NCI-H748 treated with DMSO at 0.1 percent for 48 hours (cell line): Measurements from ENCODE around the gene FRMD7.
"Not testable (repeated sequence)": the region's sequence is repeated elsewhere in the genome, so short reads cannot be mapped to it uniquely, and the experiment has no call there.

Source experiments
- DNase-seq: peaks from one replicate; lab custom pipeline; 2025; lab: John Stamatoyannopoulos, UW

The FRMD7 gene

GRCh38 chrX:132127743-132128142 is at the start of gene FRMD7:
Gene FRMD7, minus strand, starts transcription at chrX:132128020. Its CDS starts 176 bp downstream, at chrX:132127844.
- no peak for DNase-seq

GRCh38 chrX:132173647-132174046 is 45.8 kb upstream of the FRMD7 start:
- no peak for DNase-seq

- DNase-seq = no peak
Measured at GRCh38 chrX:132171881-132172280, 44.1 kb upstream of the FRMD7 start.

GRCh38 chrX:132171478-132171877 is 43.7 kb upstream of the FRMD7 start:
- no peak for DNase-seq

- DNase-seq = peak; percentile 68
Measured at GRCh38 chrX:132169554-132169953, 41.7 kb upstream of the FRMD7 start.

GRCh38 chrX:132165651-132166050 is 37.8 kb upstream of the FRMD7 start:
- no peak for DNase-seq

GRCh38 chrX:132165005-132165404 is 37.2 kb upstream of the FRMD7 start:
- no peak for DNase-seq

- DNase-seq = not testable (repeated sequence)
Measured at GRCh38 chrX:132163094-132163493, 35.3 kb upstream of the FRMD7 start.

- DNase-seq = no peak
Measured at GRCh38 chrX:132153166-132153565, 25.3 kb upstream of the FRMD7 start.

GRCh38 chrX:132146456-132146855 is 18.6 kb upstream of the FRMD7 start:
- DNase-seq = no peak

GRCh38 chrX:132144061-132144460 is 16.2 kb upstream of the FRMD7 start:
- DNase-seq = no peak

GRCh38 chrX:132125906-132126305 is 1.9 kb downstream of the FRMD7 start:
- DNase-seq = no peak

GRCh38 chrX:132120913-132121312 is 6.9 kb downstream of the FRMD7 start:
- no peak for DNase-seq

GRCh38 chrX:132119821-132120515 is 7.9 kb downstream of the FRMD7 start:
- no peak for DNase-seq

GRCh38 chrX:132119283-132119682 is 8.5 kb downstream of the FRMD7 start:
- DNase-seq = no peak

GRCh38 chrX:132118358-132118757 is 9.5 kb downstream of the FRMD7 start:
- no peak for DNase-seq

GRCh38 chrX:132115792-132116191 is 12.0 kb downstream of the FRMD7 start:
- no peak for DNase-seq

- peak; percentile 11 for DNase-seq
Measured at GRCh38 chrX:132114607-132115006, 13.2 kb downstream of the FRMD7 start.

GRCh38 chrX:132107291-132107690 is 20.5 kb downstream of the FRMD7 start:
- no peak for DNase-seq

- DNase-seq = no peak
Measured at GRCh38 chrX:132101799-132102198, 26.0 kb downstream of the FRMD7 start.

GRCh38 chrX:132101206-132101605 is 26.6 kb downstream of the FRMD7 start:
- DNase-seq = no peak

- not testable (repeated sequence) for DNase-seq
Measured at GRCh38 chrX:132098704-132099103, 29.1 kb downstream of the FRMD7 start.

GRCh38 chrX:132094164-132094563 is 33.7 kb downstream of the FRMD7 start:
- DNase-seq = no peak

GRCh38 chrX:132093239-132093860 is 34.5 kb downstream of the FRMD7 start:
- DNase-seq = no peak
